Glutamatergic neuron (in vitro differentiated cells): ENCODE data around the gene HSFX1. TPM values are rescaled to one million over a fixed set of nuclear protein-coding genes. Genes with fewer than 3 reads are reported as not detected.
"Not testable (repeated sequence)": the region's sequence is repeated elsewhere in the genome, so short reads cannot be mapped to it uniquely, and the experiment has no call there.

Experiments
- DNase-seq: peaks from one replicate; pipeline ENCODE4 v3.0.0; 2022
- H3K27ac Mint-ChIP-seq: one replicate; pipeline ENCODE4 v1.8.0; 2020; ENCODE audit warnings: mild to moderate bottlenecking, mixed read lengths, inconsistent platforms; ENCODE audit not compliant: unreplicated experiment
- H3K27me3 Mint-ChIP-seq: one replicate; pipeline ENCODE4 v1.8.0; 2020; ENCODE audit warnings: mild to moderate bottlenecking, moderate library complexity, mixed read lengths, inconsistent platforms; ENCODE audit not compliant: unreplicated experiment
- H3K36me3 Mint-ChIP-seq: one replicate; pipeline ENCODE4 v1.8.0; 2020; ENCODE audit warnings: mild to moderate bottlenecking, mixed read lengths, inconsistent platforms; ENCODE audit not compliant: unreplicated experiment
- H3K4me1 Mint-ChIP-seq: one replicate; pipeline ENCODE4 v1.8.0; 2020; ENCODE audit warnings: mild to moderate bottlenecking, low read depth, mixed read lengths, inconsistent platforms; ENCODE audit not compliant: unreplicated experiment
- H3K4me3 Mint-ChIP-seq: one replicate; pipeline ENCODE4 v1.8.0; 2020; ENCODE audit warnings: mild to moderate bottlenecking, mixed read lengths, inconsistent platforms; ENCODE audit not compliant: unreplicated experiment
- H3K9me3 Mint-ChIP-seq: one replicate; pipeline ENCODE4 v1.8.0; 2020; ENCODE audit warnings: mild to moderate bottlenecking, moderate library complexity, mixed read lengths, inconsistent platforms; ENCODE audit not compliant: unreplicated experiment
- CTCF ChIP-seq: fragments of 200-600 bp; sonication (generic); IDR thresholded peaks from one replicate; pipeline ENCODE4 v1.5.0; 2021; ENCODE audit not compliant: partially characterized antibody, unreplicated experiment
- long read RNA-seq: library from polyadenylated mRNA; unstranded; transcript quantifications from one replicate; pipeline ENCODE4 v2.0.0, GENCODE V29; 2020; ENCODE audit not compliant: unreplicated experiment
- total RNA-seq: library from RNA; stranded (reverse); fragmentation: NEBNext Ultra II Directional; extraction: Animal tissue kit (Norgen Biotek cat#: 25700); gene quantifications from one replicate; pipeline ENCODE4 v1.2.1, GENCODE V29; 2021; ENCODE audit not compliant: unreplicated experiment

Gene HSFX1
- total RNA-seq: 1.8 TPM
- long read RNA-seq: 0 reads

GRCh38 chrX:149773768-149774167, at the start of gene HSFX1:
Gene HSFX1 (plus strand): TSS chrX:149774068. CDS start chrX:149774682, 614 bp downstream.
- H3K27me3 Mint-ChIP-seq, H3K4me1 Mint-ChIP-seq: not testable (repeated sequence)

GRCh38 chrX:149727308-149727707, 46.6 kb upstream of the HSFX1 start:
- not testable (repeated sequence) for H3K27me3 Mint-ChIP-seq, H3K27ac Mint-ChIP-seq, H3K4me3 Mint-ChIP-seq, DNase-seq, H3K36me3 Mint-ChIP-seq, H3K9me3 Mint-ChIP-seq, H3K4me1 Mint-ChIP-seq

More at GRCh38 chrX:149773768-149774167, at the start of gene HSFX1:
- H3K4me3 Mint-ChIP-seq, H3K36me3 Mint-ChIP-seq, H3K27ac Mint-ChIP-seq, DNase-seq, H3K9me3 Mint-ChIP-seq: not testable (repeated sequence)

- H3K27ac Mint-ChIP-seq, H3K36me3 Mint-ChIP-seq, H3K9me3 Mint-ChIP-seq, DNase-seq, H3K4me1 Mint-ChIP-seq, H3K27me3 Mint-ChIP-seq, H3K4me3 Mint-ChIP-seq: not testable (repeated sequence)
Observed at GRCh38 chrX:149742269-149742668, 31.6 kb upstream of the HSFX1 start.

- not testable (repeated sequence) for H3K4me1 Mint-ChIP-seq, H3K27ac Mint-ChIP-seq, H3K4me3 Mint-ChIP-seq
Observed at GRCh38 chrX:149746390-149747007, 27.4 kb upstream of the HSFX1 start.

GRCh38 chrX:149757206-149758067, 16.4 kb upstream of the HSFX1 start:
- no peak for TF ChIP-seq CTCF
- H3K4me1 Mint-ChIP-seq: no peaks in the 10 kb centered on the region
- no peaks in the 10 kb centered on the region for H3K36me3 Mint-ChIP-seq
- no peak for DNase-seq
- H3K27me3 Mint-ChIP-seq: no peaks in the 10 kb centered on the region
- peaks cover 1% of the 10 kb centered on the region for H3K9me3 Mint-ChIP-seq
- no peak overlapping the region for H3K4me3 Mint-ChIP-seq
- H3K27ac Mint-ChIP-seq: no peak overlapping the region

More at GRCh38 chrX:149746390-149747007, 27.4 kb upstream of the HSFX1 start:
- not testable (repeated sequence) for H3K9me3 Mint-ChIP-seq, H3K36me3 Mint-ChIP-seq, DNase-seq, H3K27me3 Mint-ChIP-seq

- Mint-ChIP-seq H3K36me3 (no peaks in the 10 kb centered on the region), H3K9me3 (peaks cover 1% of the 10 kb centered on the region), H3K4me1 (no peaks in the 10 kb centered on the region), H3K27me3 (no peaks in the 10 kb centered on the region), H3K27ac (no peak overlapping the region), H3K4me3 (no peak overlapping the region)
- no peak for DNase-seq
- no peak for TF ChIP-seq CTCF
Observed at GRCh38 chrX:149758068-149758714, 15.7 kb upstream of the HSFX1 start.

GRCh38 chrX:149758715-149759078, 15.2 kb upstream of the HSFX1 start:
- H3K4me3 Mint-ChIP-seq, DNase-seq, H3K27me3 Mint-ChIP-seq, H3K36me3 Mint-ChIP-seq, H3K27ac Mint-ChIP-seq, H3K9me3 Mint-ChIP-seq, H3K4me1 Mint-ChIP-seq: not testable (repeated sequence)
